HG03521 (cell line): ENCODE measurements around the gene FTCD.
"Not testable (repeated sequence)": the region's sequence is repeated elsewhere in the genome, so short reads cannot be mapped to it uniquely, and the experiment has no call there.

ENCODE experiments used
- ATAC-seq: cut with Tn5 transposase; IDR thresholded peaks from one replicate; pipeline ENCODE4 v1.9.1; 2021; ENCODE audit warnings: mild to moderate bottlenecking, moderate library complexity; ENCODE audit not compliant: unreplicated experiment

Gene FTCD

DNA sequence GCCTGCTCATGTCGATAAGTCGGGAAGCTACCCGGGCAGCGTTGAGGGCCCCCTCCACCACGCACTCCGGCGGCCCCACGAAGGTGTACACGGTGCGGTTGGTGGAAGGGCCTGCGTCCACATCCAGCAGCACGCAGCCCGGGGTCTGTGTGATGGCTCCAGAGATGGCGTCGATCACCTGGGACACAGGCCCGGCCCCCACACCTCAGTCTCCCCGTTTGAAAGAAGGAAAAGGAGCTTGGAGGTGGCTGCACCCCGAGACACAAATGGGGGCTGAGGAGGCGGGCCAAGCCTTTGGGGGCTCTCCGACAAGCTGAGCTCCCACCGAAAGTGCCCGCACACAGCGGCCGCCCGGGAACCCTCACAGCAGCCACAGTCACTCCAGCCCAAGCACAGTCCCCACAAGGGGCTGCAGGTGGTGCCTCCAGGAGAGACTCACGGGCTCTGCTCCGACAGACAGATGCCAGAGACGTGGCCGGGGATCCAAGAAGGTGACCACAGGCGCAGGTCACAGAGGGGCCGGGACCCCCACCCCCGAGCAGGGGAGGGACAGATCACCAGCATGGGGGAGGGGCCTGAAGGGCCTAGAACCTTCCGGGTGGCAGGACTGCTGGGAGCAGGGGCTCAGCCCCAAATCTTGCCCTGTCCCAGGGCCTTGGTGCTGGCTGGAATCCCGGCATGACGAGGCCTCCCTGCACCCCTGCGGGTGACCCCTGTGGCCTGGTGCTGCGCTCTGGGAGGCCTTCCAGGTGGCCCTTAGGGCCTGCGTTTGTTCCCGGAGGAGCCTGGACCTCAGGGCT is 1.0 kb downstream of the FTCD start:
- ATAC-seq, result no peak

DNA sequence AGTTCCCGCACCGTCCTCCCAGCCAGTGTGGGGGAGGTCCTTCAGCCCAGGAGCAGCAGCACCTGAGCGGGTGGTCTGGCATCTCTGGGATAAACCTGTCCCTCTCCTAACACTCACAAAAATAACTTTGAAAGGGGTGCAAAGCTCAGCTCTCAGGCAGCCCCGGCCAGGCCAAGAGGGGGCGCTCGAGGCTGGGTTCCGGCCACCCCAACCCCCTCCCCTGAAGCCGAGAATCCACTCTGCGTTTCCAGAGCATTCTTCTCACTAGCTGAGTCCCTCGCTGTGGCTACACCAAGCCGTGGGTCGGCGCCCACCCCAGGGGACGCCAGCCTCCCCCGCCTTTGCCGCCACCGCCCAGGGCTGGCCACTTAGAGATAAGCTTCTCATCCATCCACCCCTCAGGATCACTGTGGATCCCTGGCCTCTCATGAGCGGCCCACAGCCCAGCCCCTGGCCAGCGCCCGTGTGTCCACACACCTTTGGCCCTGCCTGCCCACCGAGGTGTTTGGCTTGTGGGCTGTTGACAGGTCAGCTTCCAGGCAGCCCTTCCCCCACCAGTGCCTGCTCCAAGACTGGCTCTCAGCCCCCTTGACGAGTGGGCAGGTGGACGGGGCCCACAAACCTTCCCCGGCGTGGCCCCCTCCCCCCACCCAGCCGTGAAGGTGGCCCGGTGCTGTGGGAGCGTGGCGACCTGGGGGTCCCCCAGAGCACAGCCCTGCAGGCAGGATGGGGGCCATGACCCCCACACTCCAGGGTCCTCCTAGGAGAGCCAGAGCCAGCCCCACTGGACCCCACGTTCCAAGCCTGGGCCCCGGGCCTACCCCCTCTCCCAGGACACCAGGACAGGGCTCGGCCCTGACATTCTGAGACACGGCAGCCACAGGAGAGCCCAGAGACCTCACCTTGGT is 1.9 kb downstream of the FTCD start:
- no peak for ATAC-seq

- no peak for ATAC-seq
Observed at GRCh38 chr21:46152927-46153246, 2.5 kb downstream of the FTCD start.

GRCh38 chr21:46151989-46152926 is 3.1 kb downstream of the FTCD start:
- ATAC-seq, result no peak

DNA sequence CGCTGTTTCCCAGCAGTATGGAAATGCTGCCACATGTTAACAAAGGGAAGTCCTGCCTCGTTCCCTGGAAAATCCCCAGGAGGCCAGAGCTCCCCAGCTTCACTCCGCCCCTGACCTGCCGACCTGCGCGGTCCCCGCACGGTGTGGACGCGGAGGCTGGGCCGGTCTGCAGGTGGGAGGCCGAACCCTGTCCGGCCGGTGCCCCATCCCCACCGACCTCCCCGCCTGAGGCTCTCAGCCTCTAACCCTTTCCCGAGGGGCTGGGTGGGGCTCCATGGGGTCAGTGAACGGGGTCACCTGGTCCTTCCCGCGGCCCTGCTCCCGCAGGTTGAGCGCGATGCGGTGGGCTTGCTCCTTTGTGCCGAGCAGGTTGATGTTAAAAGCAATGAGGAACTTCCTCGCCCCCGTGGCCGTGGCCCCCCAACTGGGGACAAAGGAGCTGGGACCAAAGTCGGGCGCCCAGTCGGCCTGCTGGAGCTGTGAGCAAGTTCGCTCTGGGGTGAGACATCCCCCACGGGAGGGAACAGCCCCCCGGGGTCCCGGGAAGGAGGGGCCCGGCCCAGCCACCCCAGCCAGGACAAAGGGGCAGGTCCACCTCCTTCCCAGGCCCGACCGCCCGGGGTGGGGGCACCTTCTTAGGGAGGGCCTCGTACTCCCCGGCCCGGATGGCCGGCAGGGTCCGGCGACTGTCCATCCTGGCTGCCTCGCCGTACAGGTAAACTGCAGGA is 4.0 kb downstream of the FTCD start:
- no peak for ATAC-seq

GRCh38 chr21:46150491-46151121 is 4.8 kb downstream of the FTCD start:
- ATAC-seq, result no peak

DNA sequence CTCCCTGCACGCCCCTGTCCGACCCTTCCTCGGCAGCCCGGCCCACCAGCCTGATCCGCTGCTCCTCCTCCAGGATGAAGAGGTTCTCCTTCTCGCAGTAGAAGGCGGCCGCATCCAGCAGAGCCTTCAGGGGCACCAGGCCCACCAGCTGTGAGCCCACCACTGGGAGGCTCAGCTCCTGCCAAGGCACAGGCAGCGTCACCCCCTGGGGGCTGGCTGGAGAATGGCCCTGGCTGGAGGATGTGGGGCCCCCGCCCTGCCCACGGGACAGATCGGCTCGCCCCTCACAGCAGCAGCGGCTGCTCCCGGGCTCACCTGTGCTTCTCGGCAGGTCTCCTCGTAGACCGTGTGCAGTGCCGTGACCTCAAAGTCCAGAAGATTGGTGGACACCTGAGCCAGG is 5.3 kb downstream of the FTCD start:
- no peak for ATAC-seq

- ATAC-seq, result no peak
Observed at GRCh38 chr21:46149205-46149901, 6.0 kb downstream of the FTCD start.

GRCh38 chr21:46148106-46148505 is 7.3 kb downstream of the FTCD start:
- ATAC-seq, result no peak

GRCh38 chr21:46147429-46147828 is 8.0 kb downstream of the FTCD start:
- ATAC-seq, result not testable (repeated sequence)

GRCh38 chr21:46146856-46147255 is 8.5 kb downstream of the FTCD start:
- ATAC-seq, result no peak

- no peak for ATAC-seq
Observed at GRCh38 chr21:46145840-46146691, 9.3 kb downstream of the FTCD start.

GRCh38 chr21:46145159-46145839 is 10.1 kb downstream of the FTCD start:
- ATAC-seq, result no peak

GRCh38 chr21:46144464-46145070 is 10.8 kb downstream of the FTCD start:
- no peak for ATAC-seq

- ATAC-seq, result no peak
Observed at GRCh38 chr21:46142582-46143473, 12.6 kb downstream of the FTCD start.
